Motor neuron (in vitro differentiated cells): ENCODE results near the gene ERP44. TPM values are rescaled to one million over a fixed set of nuclear protein-coding genes. Genes with fewer than 3 reads are reported as not detected.
"Not testable (repeated sequence)": the region's sequence is repeated elsewhere in the genome, so short reads cannot be mapped to it uniquely, and the experiment has no call there.

Source experiments
- ATAC-seq, 8 experiments: fragments of 200-7000 bp; cut with Tn5 transposase; replicated peaks in 6 of 8; 2 replicates each; pipeline ENCODE4 v1.8.0; 2021; ENCODE audit warnings: mild to moderate bottlenecking in 8 of 8, moderate library complexity in 8 of 8
- H3K27ac ChIP-seq, 2 donors: fragments of 250-450 bp; sonication (Bioruptor Pico); 2 replicates each; pipeline ENCODE4 v1.9.0; 2021; ENCODE audit warnings: antibody characterized with exemption in 2 of 2, mild to moderate bottlenecking in 2 of 2, moderate library complexity in 1 of 2
- H3K4me1 ChIP-seq, 2 donors: fragments of 250-450 bp; sonication (Bioruptor Pico); replicated peaks in 1 of 2; 2 replicates each; pipeline ENCODE4 v1.6.1; 2021; ENCODE audit warnings: antibody characterized with exemption in 2 of 2, mild to moderate bottlenecking in 2 of 2, moderate library complexity in 1 of 2
- H3K4me3 ChIP-seq, 5 donors: fragments of 250-450 bp; sonication (Bioruptor Pico); 2 replicates each; pipeline ENCODE4 v1.9.0; 2021; ENCODE audit warnings: antibody characterized with exemption in 5 of 5, mild to moderate bottlenecking in 5 of 5, moderate library complexity in 4 of 5
- WGBS, 10 experiments: fragments of 450-650 bp; shearing (Covaris generic); methylation state at CpG; one replicate each; pipeline ENCODE4 v1.0.0; 2022; 5-methylcytosine and 5-hydroxymethylcytosine counted together
- in situ Hi-C, 9 experiments: fragments of 400-800 bp; cut with MboI; loops; one replicate each; pipeline ENCODE4 v1.15.0; 2021; ENCODE audit warnings: low sequenced_read_pairs in 9 of 9, low pct_unique_long_range_greater_than_20kb in 2 of 9; ENCODE audit not compliant: unreplicated experiment in 9 of 9
- total RNA-seq, 8 experiments: library from RNA; unstranded; fragments of 300-600 nt; gene quantifications; 2 replicates each; pipeline versions ENCODE4 v1.2.3 to v1.2.4, GENCODE V29; 2022

Gene ERP44
- total RNA-seq, 8 experiments from 2014 or later: 10.6 to 32.5 (median 18.0) TPM

DNA sequence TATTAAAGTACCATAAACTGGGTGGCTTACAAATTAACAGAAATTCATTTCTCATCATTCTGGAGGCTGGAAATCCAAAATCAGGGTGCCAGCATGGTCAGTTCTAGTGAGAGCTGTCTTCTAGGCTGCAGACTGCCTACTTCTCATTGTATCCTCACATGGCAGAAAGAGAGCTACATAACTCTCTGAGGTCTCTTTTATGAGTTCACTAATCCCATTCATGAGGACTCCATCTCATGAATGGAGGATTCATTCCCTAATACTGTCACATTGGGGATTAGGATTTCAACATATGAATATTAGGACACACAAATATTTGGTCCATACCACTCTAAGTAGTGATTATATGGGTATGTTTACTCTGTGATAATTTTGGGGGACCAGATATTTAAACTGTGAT, 84.0 kb downstream of the ERP44 start:
- no peak overlapping the region for H3K4me3 ChIP-seq
- no peaks in the 10 kb centered on the region for H3K4me1 ChIP-seq
- ATAC-seq: no peak
- in situ Hi-C loops: no loop called here
- no peak overlapping the region for H3K27ac ChIP-seq

DNA sequence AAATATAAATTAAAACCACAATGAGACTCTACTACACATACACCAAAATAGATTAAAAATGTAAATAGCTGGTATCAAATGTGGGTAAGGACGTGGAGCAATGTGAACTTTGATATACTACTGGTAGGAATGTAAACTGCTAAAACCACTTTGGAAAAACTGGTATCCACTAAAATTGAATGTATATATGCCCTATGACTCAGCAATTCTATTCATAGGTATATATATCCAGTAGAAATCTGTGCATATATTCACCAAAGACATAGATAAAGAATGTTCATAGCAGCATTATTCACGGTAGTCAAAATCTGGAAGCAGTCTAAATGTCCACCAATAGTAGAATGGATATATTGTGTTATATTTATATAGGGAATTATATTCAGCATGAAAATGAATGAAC, 85.2 kb downstream of the ERP44 start:
- Histone ChIP-seq H3K27ac (no peak overlapping the region), H3K4me1 (no peaks in the 10 kb centered on the region), H3K4me3 (no peak overlapping the region)
- ATAC-seq: no peak
- 17 to 100% (median 89%) methylated on average over 1 to 2 of the region's 2 CpGs; no CpG with 5 or more reads in 1 of the 10 experiments for WGBS, 10 experiments
- in situ Hi-C loops: no loop called here

DNA sequence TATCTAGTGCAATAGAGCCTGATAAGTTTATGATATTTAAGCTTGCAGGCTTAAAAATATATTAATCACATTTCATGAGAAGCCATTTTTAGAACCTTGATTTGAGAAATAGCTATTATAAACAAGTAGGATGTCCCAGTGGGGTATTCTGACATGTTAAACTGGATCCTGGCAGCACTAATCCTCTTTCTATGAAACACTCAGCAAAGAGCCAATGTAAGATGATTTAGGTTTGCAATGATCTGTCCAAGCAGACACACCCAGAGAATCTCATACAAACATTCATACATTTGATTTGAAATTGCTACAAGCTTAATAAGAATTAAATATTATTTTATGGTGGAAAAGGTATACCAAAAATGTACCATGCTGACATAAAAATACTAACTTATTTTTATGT, 86.5 kb downstream of the ERP44 start:
- no peak overlapping the region for H3K4me3 ChIP-seq
- H3K4me1 ChIP-seq: no peaks in the 10 kb centered on the region
- in situ Hi-C loops: no loop called here
- no peak overlapping the region for H3K27ac ChIP-seq
- ATAC-seq: peak in 2 of 8 experiments; percentile 46 to 74

DNA sequence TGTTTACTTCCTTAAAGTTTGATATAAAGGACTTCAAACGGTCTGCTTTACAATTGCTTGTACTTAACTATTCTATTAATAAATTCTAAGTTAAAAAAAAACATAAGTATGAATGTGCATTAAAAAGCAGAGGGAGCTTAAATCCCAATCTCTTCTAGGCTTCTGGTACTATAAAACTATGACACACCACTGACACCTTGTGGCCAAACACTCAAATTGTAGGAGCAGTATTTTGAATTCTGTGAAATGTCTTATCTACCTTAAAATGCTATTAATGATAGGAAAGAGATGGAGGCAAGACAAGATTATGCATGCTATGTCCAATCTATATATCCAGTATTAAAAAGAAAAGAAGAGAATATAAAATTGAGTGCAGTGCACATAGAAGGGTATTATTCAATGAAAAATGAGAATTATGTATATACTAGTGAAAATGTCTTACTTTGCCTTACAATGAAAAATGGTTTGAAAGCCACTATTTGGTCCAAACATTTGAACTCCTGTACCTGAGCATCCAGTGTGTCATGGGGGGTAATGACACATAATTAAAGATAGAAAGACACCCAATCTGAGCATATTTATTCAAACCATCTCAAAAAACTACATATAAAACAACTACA, 87.6 kb downstream of the ERP44 start:
- in situ Hi-C loops: no loop called here
- 14 to 44% (median 33%) methylated on average over 1 of the region's 1 CpG; no CpG with 5 or more reads in 2 of the 10 experiments for WGBS, 10 experiments
- ATAC-seq: no peak

DNA sequence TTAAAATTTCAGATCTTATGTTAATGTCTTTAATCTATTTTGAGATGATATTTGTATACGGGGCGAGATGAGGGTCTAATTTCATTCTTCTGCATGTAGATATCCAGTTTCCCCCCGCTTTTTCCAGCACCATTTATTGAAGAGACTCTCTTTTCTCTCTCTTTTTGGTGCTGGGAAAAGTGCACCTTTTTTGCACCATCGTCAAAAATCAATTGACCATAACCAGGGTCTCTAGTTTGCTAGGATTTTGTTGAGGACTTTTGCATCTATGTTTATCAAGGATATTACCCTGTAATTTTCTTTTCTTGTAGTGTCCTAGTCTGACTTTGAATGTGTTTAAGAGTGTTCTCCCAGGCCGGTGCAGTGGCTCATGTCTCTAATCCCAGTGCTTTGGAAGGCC, 99.0 kb downstream of the ERP44 start:
- no peaks in the 10 kb centered on the region for H3K4me1 ChIP-seq
- ATAC-seq: no peak
- 93 to 100% (median 95%) methylated on average over 1 to 5 of the region's 5 CpGs for WGBS, 10 experiments
- in situ Hi-C loops: no loop called here
- no peak overlapping the region for H3K27ac ChIP-seq
- H3K4me3 ChIP-seq: no peak overlapping the region

More for the DNA sequence above, 87.6 kb downstream of the ERP44 start:
- Histone ChIP-seq H3K4me1 (no peaks in the 10 kb centered on the region), H3K4me3 (no peak overlapping the region), H3K27ac (no peak overlapping the region)

DNA sequence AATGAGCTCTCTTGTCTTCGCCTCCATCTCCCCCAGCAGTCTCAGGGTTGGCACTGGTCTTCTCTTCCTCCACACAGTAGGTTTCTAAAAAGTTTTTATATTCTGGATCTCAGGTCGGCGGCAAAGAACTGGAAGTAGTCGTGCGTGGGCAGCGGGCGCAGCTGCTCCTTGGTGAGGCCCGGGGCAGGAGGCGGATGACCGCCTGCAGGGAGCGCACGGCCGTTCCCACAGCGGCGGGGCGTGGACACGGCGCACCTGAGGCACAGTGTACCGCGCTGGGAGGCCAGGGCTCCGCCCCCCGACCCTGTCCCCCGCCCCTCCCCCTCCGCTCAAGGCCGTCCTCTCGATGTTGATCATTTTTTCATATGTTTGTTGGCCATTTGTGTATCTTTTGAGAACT, 99.9 kb downstream of the ERP44 start:
- Histone ChIP-seq H3K4me3 (no peak overlapping the region), H3K4me1 (no peaks in the 10 kb centered on the region), H3K27ac (no peak overlapping the region)
- 92 to 100% (median 100%) methylated on average over 1 to 8 of the region's 26 CpGs; no CpG with 5 or more reads in 2 of the 10 experiments for WGBS, 10 experiments
- in situ Hi-C loops: no loop called here
- no peak for ATAC-seq

DNA sequence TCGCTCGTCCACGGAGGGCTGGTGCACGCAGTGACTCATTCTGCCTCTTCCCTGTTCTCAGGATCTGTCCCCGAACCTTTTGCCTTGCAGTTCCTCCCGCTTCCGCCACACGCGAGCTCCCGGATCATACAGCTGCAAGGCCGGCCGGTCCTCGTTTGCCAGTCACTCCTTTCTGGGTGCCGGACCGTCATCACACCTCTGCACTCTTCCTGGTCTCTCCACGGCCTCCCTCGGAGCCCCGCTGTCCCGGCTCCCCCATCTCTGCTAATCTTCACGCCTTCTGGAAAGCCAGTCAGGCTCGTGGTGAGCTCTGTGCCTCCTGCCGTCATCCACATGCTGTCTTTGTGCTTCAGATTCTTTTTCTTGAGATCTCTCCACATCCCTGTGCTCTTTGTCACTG, 100.5 kb downstream of the ERP44 start:
- in situ Hi-C loops: no loop called here
- ATAC-seq: no peak
- Histone ChIP-seq H3K27ac (no peak overlapping the region), H3K4me1 (no peaks in the 10 kb centered on the region), H3K4me3 (no peak overlapping the region)
- WGBS, 10 experiments: 78 to 100% (median 87%) methylated on average over 1 to 17 of the region's 22 CpGs

DNA sequence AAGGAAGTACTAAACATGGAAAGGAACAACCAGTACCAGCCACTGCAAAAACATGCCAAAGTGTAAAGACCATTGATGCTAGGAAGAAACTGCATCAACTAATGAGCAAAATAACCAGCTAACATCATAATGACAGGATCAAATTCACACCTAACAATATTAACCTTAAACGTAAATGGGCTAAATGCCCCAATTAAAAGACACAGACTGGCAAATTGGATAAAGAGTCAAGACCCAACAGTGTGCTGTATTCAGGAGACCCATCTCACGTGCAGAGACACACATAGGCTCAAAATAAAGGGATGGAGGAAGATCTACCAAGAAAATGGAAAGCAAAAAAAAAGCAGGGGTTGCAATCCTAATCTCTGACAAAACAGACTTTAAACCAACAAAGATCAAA, 108.3 kb downstream of the ERP44 start:
- ATAC-seq, in situ Hi-C loops, H3K4me1 ChIP-seq, H3K27ac ChIP-seq, H3K4me3 ChIP-seq: not testable (repeated sequence)
- WGBS, 10 experiments: 60 to 80% methylated on average over 1 of the region's 2 CpGs; no CpG with 5 or more reads in 8 of the 10 experiments

DNA sequence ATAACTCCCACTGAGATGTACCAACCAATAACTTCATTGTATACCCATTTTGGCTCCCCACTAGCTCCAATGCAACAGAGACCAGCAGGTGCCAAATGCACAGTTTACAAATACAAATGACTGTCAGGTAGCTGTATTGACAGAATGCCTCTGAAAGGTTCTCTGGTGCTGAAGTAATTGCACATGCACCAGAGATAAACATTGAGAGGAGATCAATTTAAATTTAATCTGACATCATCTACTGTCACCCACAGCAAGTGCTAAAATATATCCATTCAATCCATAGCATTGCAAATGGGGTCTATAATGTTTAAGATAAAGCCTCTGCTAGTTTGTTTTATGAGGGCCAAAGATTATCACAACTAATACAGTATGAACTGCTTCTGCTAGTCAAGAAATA, 112.2 kb downstream of the ERP44 start:
- peak in 2 of 8 experiments; percentile 23 to 71 for ATAC-seq
- Histone ChIP-seq H3K27ac (no peak overlapping the region), H3K4me1 (peaks cover 0 to 5% of the 10 kb centered on the region in 2 donors), H3K4me3 (no peak overlapping the region)
- in situ Hi-C loops: no loop called here

DNA sequence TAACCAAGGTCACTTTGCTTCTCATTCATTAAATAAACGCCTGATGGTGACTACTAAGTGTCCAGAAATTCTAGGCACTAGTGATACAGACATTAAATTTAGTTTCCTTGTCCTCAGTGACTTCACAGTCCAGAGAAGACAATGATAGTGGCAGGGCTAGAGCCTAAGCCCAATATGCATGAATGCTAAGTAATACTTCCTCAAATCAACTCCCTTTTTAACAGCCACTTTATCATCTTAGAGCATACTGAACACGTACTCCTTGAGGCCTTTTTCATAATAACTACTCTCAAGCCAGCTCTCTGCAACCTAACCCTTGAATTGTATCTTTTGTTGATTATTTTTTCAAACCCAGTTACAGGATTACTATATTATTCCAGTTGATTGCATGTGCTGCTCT, 118.2 kb downstream of the ERP44 start:
- in situ Hi-C loops: no loop called here
- H3K4me3 ChIP-seq: no peak overlapping the region
- peaks cover 0 to 8% of the 10 kb centered on the region in 2 donors for H3K4me1 ChIP-seq
- H3K27ac ChIP-seq: no peak overlapping the region
- 65 to 100% (median 86%) methylated on average over 1 to 2 of the region's 2 CpGs; no CpG with 5 or more reads in 1 of the 10 experiments for WGBS, 10 experiments
- ATAC-seq: peak in 3 of 8 experiments; percentile 22 to 67 (median 62)

DNA sequence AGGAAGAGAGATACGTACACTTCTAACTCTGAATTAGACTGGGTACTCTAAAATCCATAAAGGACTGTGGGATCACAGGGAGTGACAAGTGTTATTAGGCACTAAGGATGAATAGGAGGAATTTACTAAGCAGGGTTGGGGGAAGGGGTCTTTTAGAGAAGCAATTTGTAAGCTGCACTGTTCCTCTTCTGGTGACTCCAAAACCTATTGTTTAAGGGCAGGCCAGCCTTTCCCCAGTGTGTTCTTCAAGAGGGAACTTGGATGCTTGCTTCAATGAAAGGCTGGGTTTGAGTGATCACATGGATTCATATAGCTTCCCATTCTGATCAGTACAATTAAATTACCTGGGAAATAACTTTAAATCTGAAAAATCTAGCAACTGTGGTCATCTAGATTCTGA, 120.6 kb downstream of the ERP44 start:
- Histone ChIP-seq H3K4me3 (no peak overlapping the region), H3K27ac (no peak overlapping the region), H3K4me1 (peaks cover 0 to 8% of the 10 kb centered on the region in 2 donors)
- no peak for ATAC-seq
- in situ Hi-C loops: no loop called here
- 33 to 100% (median 76%) methylated on average over 1 of the region's 1 CpG; no CpG with 5 or more reads in 4 of the 10 experiments for WGBS, 10 experiments

DNA sequence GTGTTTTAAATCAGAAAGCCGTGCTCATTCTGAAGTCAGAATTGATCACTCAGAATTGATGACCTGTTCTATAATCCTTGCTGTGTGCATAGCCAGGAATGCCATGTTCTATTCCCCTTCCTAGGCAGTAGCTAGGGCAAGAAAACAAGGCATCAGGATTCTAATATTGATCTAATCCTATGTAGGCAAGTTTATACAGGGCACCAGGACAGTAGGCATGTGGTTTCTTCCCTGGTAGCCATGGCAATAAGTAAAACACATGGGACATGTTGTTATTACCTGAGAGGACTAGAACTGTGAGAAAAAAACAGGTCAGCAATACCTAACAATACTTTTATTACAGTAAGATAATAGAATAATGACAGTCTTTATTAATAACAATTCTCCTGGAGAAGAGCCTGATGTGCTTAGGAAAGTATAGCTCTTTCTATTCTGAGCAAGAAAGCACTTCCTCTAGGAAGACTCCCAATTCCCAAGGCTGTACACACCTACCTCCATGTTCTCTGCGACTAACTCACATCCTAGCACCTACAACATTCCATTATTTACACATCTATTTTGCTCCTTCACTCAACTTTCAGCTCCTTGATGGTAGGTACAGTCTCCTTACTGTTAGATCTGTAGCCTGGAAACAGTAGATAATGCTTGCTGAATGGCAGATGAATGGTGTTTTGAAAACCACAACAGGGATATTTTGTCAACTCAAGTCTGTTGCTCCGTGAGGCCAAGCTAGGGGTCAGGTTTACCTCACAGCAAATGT, 121.6 kb downstream of the ERP44 start:
- WGBS, 10 experiments: 80 to 100% (median 92%) methylated on average over 1 to 2 of the region's 3 CpGs; no CpG with 5 or more reads in 1 of the 10 experiments
- H3K4me1 ChIP-seq: peaks cover 0 to 8% of the 10 kb centered on the region in 2 donors
- peak in 1 of 8 experiments; percentile 81 for ATAC-seq
- in situ Hi-C loops: no loop called here
- H3K4me3 ChIP-seq: no peak overlapping the region
- H3K27ac ChIP-seq: no peak overlapping the region

DNA sequence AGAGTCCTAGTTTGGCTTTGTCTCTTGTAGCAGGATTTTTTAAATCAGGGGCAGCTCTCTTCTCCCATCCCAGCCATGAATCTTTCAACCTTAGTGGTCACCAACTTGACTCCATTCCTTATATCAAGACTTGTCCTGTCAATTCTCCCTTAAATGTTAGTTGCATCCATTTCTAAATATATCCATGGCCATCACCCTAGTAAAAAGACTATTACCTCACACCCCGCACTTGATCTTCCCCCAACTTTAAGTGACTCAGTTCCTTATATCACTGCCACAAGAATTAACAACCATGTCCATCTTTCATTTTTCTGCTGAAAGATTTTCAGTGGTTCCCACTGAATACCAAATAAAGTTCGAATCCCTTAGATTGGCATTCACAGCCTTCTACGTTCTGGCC, 125.3 kb downstream of the ERP44 start:
- Histone ChIP-seq H3K4me3 (no peak overlapping the region), H3K4me1 (peaks cover 0 to 8% of the 10 kb centered on the region in 2 donors), H3K27ac (no peak overlapping the region)
- no peak for ATAC-seq
- in situ Hi-C loops: no loop called here
- WGBS, 10 experiments: 90 to 100% (median 98%) methylated on average over 2 to 3 of the region's 3 CpGs; no CpG with 5 or more reads in 2 of the 10 experiments

DNA sequence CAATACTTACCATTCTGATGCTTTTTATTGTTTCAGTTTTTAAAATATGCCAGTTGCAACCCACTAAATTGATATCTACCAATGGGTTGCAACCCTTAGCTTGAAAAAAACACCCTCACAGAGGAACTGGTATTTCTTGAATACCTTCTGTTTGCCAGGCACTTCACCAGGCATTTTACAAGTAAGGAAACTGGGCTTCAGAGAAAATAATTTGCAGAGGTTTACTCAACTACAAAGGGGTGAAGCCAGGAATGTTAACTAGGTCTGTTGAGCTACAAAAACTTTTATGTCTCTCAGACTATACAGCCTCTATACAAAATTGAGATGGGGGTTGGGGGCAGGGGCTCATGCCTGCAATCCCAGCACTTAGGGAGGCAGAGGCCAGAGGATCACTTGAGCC, 127.4 kb downstream of the ERP44 start:
- in situ Hi-C loops: no loop called here
- Histone ChIP-seq H3K4me1 (no peaks in the 10 kb centered on the region), H3K4me3 (no peak overlapping the region), H3K27ac (no peak overlapping the region)
- no peak for ATAC-seq
